H1 (cell line): ENCODE measurements around the gene JPT1. TPM values are rescaled to one million over a fixed set of nuclear protein-coding genes. Genes with fewer than 3 reads are reported as not detected.

Experiments
- CTCF ChIA-PET: fragments of 300-600 bp; sonication (Branson Sonifier 250); formaldehyde crosslinking; loops from one replicate; lab custom pipeline; 2021; ENCODE audit not compliant: partially characterized antibody; lab: Charles Lee
- POLR2A ChIA-PET: fragments of 300-600 bp; sonication (Branson Sonifier 250); formaldehyde crosslinking; loops from one replicate; lab custom pipeline; 2021; ENCODE audit warnings: inconsistent platforms; ENCODE audit not compliant: partially characterized antibody; lab: Charles Lee
- DNase-seq, 2 experiments: peaks; one replicate each; pipeline versions ENCODE4 v3.0.0 to v3.0.0-alpha.2; 2010 to 2022; ENCODE audit warnings: low spot score in 2 of 2, low read depth in 1 of 2, mixed read lengths in 1 of 2
- FAIRE-seq: peaks from 2 replicates; lab custom pipeline; 2011; peaks lifted over from hg19 to GRCh38; lab: Jason Lieb, UNC
- H2AFZ ChIP-seq: 2 replicates; pipeline ENCODE4 v1.8.1; 2012; ENCODE audit warnings: low read length, inconsistent platforms
- H2AK5ac ChIP-seq: 2 replicates; pipeline ENCODE4 v1.6.1; 2013; ENCODE audit warnings: low read depth, low read length
- H2BK120ac ChIP-seq: replicated peaks from 2 replicates; pipeline ENCODE3; 2013; ENCODE audit warnings: low read depth, low read length, inconsistent platforms
- H2BK12ac ChIP-seq: 2 replicates; pipeline ENCODE4 v1.6.1; 2013; ENCODE audit warnings: low read depth, low read length
- H2BK15ac ChIP-seq: 2 replicates; pipeline ENCODE4 v1.6.1; 2013; ENCODE audit warnings: low read length
- H2BK20ac ChIP-seq: 2 replicates; pipeline ENCODE4 v1.6.1; 2013; ENCODE audit warnings: low read length
- H2BK5ac ChIP-seq: 2 replicates; pipeline ENCODE4 v1.6.1; 2013; ENCODE audit warnings: low read depth, low read length
- H3K14ac ChIP-seq: 2 replicates; pipeline ENCODE4 v1.6.1; 2013; ENCODE audit warnings: inconsistent platforms; ENCODE audit not compliant: insufficient read length
- H3K18ac ChIP-seq: 2 replicates; pipeline ENCODE4 v1.6.1; 2013; ENCODE audit warnings: low read length; ENCODE audit errors: extremely low read depth
- H3K23ac ChIP-seq: 2 replicates; pipeline ENCODE4 v1.6.1; 2013; ENCODE audit warnings: inconsistent platforms; ENCODE audit not compliant: insufficient read length
- H3K23me2 ChIP-seq: 2 replicates; pipeline ENCODE4 v1.6.1; 2013; ENCODE audit warnings: low read depth, low read length
- H3K27ac ChIP-seq: 2 replicates; pipeline ENCODE4 v1.6.1; 2011; ENCODE audit warnings: low read depth, low read length, inconsistent platforms
- H3K27me3 ChIP-seq, 4 experiments: replicated peaks in 1 of 4; 1 replicate in 1 of 4; 2 replicates in 3 of 4; pipeline versions ENCODE4 v1.6.1 to v1.8.1; 2011 to 2013; ENCODE audit warnings: low read length in 3 of 4, mild to moderate bottlenecking in 3 of 4, inconsistent platforms in 2 of 4, mixed read lengths in 2 of 4, moderate library complexity in 1 of 4; ENCODE audit not compliant: control insufficient read depth in 3 of 4, insufficient read depth in 3 of 4; ENCODE audit errors: extremely low read depth in 1 of 4
- H3K36me3 ChIP-seq, 4 experiments: 2 replicates each; pipeline versions ENCODE4 v1.6.1 to v1.8.1; 2011 to 2013; ENCODE audit warnings: mild to moderate bottlenecking in 4 of 4, low read length in 3 of 4, moderate library complexity in 2 of 4, control low read depth in 1 of 4, inconsistent platforms in 1 of 4; ENCODE audit not compliant: insufficient read depth in 4 of 4, control insufficient read depth in 2 of 4
- H3K4ac ChIP-seq: replicated peaks from 2 replicates; pipeline ENCODE3; 2013; ENCODE audit warnings: low read length, low read depth, mixed read lengths, inconsistent platforms; ENCODE audit not compliant: insufficient read length
- H3K4me1 ChIP-seq, 4 experiments: replicated peaks in 1 of 4; 1 replicate in 1 of 4; 2 replicates in 3 of 4; pipeline versions ENCODE4 v1.6.1 to v1.8.1; 2011 to 2013; ENCODE audit warnings: low read length in 3 of 4, inconsistent platforms in 2 of 4, mixed read lengths in 1 of 4; ENCODE audit not compliant: insufficient read depth in 4 of 4, control insufficient read depth in 3 of 4
- H3K4me2 ChIP-seq, 2 experiments: 2 replicates each; pipeline versions ENCODE4 v1.6.1 to v1.8.1; 2011 to 2013; ENCODE audit warnings: low read depth in 2 of 2, low read length in 2 of 2, control low read depth in 1 of 2, inconsistent platforms in 1 of 2, mild to moderate bottlenecking in 1 of 2; ENCODE audit not compliant: insufficient read depth in 1 of 2
- H3K4me3 ChIP-seq, 4 experiments: fragments of 200-600, 300-600 bp in 1 of 4; sonication (generic), shearing (Covaris generic), sonication (Bioruptor Twin) in 1 of 4; 2 replicates each; pipeline versions ENCODE4 v1.5.1 to v1.8.1; 2011 to 2016; ENCODE audit warnings: low read length in 4 of 4, low read depth in 3 of 4, control low read depth in 2 of 4, inconsistent platforms in 2 of 4, mild to moderate bottlenecking in 2 of 4, mixed read lengths in 1 of 4, moderate library complexity in 1 of 4; ENCODE audit not compliant: insufficient read depth in 2 of 4; ENCODE audit errors: extremely low read depth in 1 of 4
- H3K56ac ChIP-seq: replicated peaks from 2 replicates; pipeline ENCODE3; 2013; ENCODE audit warnings: low read depth, mild to moderate bottlenecking, mixed read lengths, low read length, inconsistent platforms; ENCODE audit not compliant: insufficient read length
- H3K79me1 ChIP-seq: 2 replicates; pipeline ENCODE4 v1.6.1; 2013; ENCODE audit warnings: low read depth, low read length, control low read depth
- H3K79me2 ChIP-seq, 2 experiments: 2 replicates each; pipeline versions ENCODE4 v1.6.1 to v1.8.1; 2012 to 2013; ENCODE audit warnings: low read length in 2 of 2, mild to moderate bottlenecking in 2 of 2, inconsistent platforms in 1 of 2; ENCODE audit not compliant: insufficient read depth in 2 of 2, control insufficient read depth in 1 of 2
- H3K9ac ChIP-seq, 4 experiments: replicated peaks in 1 of 4; 1 replicate in 1 of 4; 2 replicates in 3 of 4; pipeline versions ENCODE4 v1.6.1 to v1.8.1; 2011 to 2013; ENCODE audit warnings: low read depth in 3 of 4, low read length in 3 of 4, control low read depth in 2 of 4, mild to moderate bottlenecking in 2 of 4, moderate library complexity in 2 of 4, inconsistent platforms in 1 of 4; ENCODE audit errors: extremely low read depth in 1 of 4
- H3K9me3 ChIP-seq, 2 experiments: 2 replicates each; pipeline versions ENCODE4 v1.6.1 to v1.8.1; 2012 to 2013; ENCODE audit warnings: mild to moderate bottlenecking in 2 of 2, moderate library complexity in 2 of 2, control low read depth in 1 of 2, inconsistent platforms in 1 of 2, low read depth in 1 of 2, low read length in 1 of 2, mixed read lengths in 1 of 2; ENCODE audit not compliant: insufficient read depth in 2 of 2
- H4K20me1 ChIP-seq, 2 experiments: replicated peaks in 1 of 2; 2 replicates each; pipeline versions ENCODE3 to v1.8.1; 2011 to 2013; ENCODE audit warnings: inconsistent platforms in 2 of 2, low read length in 2 of 2, mild to moderate bottlenecking in 1 of 2; ENCODE audit not compliant: insufficient read depth in 2 of 2, control insufficient read depth in 1 of 2
- H4K5ac ChIP-seq: 2 replicates; pipeline ENCODE4 v1.6.1; 2013; ENCODE audit warnings: low read length, low read depth, mixed read lengths, inconsistent platforms; ENCODE audit not compliant: insufficient read length
- H4K8ac ChIP-seq: 2 replicates; pipeline ENCODE4 v1.8.0; 2013; ENCODE audit warnings: mild to moderate bottlenecking, moderate library complexity, low read length, inconsistent platforms; ENCODE audit not compliant: insufficient read depth; ENCODE audit errors: extremely low read depth
- H4K91ac ChIP-seq: replicated peaks from 2 replicates; pipeline ENCODE3; 2013; ENCODE audit warnings: low read length, mixed read lengths, inconsistent platforms; ENCODE audit not compliant: insufficient read length
- GTF2F1 ChIP-seq: IDR thresholded peaks from 2 replicates; pipeline ENCODE4 v1.6.1; 2012; ENCODE audit warnings: low read depth, low read length, improper control_type of control experiment, borderline replicate concordance
- KDM5A ChIP-seq: fragments of 200-600 bp; IDR thresholded peaks from 2 replicates; pipeline ENCODE4 v1.7.1; 2012; ENCODE audit warnings: mild to moderate bottlenecking, low read length, inconsistent platforms, mixed read lengths
- NANOG ChIP-seq: IDR thresholded peaks from 2 replicates; pipeline ENCODE4 v1.6.1; 2011; ENCODE audit warnings: low read length, low read depth, mild to moderate bottlenecking, inconsistent platforms; ENCODE audit not compliant: insufficient read depth, poor library complexity, severe bottlenecking
- SIX5 ChIP-seq: IDR thresholded peaks from 2 replicates; pipeline ENCODE4 v1.6.1; 2011; ENCODE audit warnings: mild to moderate bottlenecking, low read depth, low read length
- TAF1 ChIP-seq: IDR thresholded peaks from 2 replicates; pipeline ENCODE4 v1.6.1; 2011; ENCODE audit warnings: mild to moderate bottlenecking, low read depth, low read length
- ZNF274 ChIP-seq: IDR thresholded peaks from 2 replicates; pipeline ENCODE4 v1.7.0; 2012; ENCODE audit warnings: low read length, borderline replicate concordance; ENCODE audit errors: extremely low read depth
- WGBS, 2 experiments: shearing (Covaris generic) in 1 of 2; methylation state at CpG; one replicate each; pipeline versions ENCODE4 v1.1.6 to v1.1.7; 2013 to 2015; ENCODE audit warnings: low lambda C conversion rate in 2 of 2, mixed read lengths in 2 of 2, inconsistent platforms in 1 of 2, low coverage in 1 of 2, missing lambda C conversion rate in 1 of 2; ENCODE audit not compliant: insufficient replicate concordance in 2 of 2, insufficient coverage in 1 of 2, insufficient read length in 1 of 2; ENCODE audit errors: extremely low coverage in 1 of 2, missing lambda C conversion rate in 1 of 2; 5-methylcytosine and 5-hydroxymethylcytosine counted together
- polyA plus RNA-seq, 7 experiments: library from polyadenylated mRNA; depleted of rRNA in 3 of 7; stranded (reverse) in 5 of 7; unstranded in 2 of 7; fragments of >200 nt in 5 of 7; fragments of 200-250 nt in 2 of 7; gene quantifications; 1 replicate in 5 of 7; 2 replicates in 1 of 7; 4 replicates in 1 of 7; pipeline versions ENCODE4 v1.2.1 to v1.2.3, GENCODE V29; 2011 to 2013; ENCODE audit warnings: missing spikeins in 2 of 7, mixed read lengths in 2 of 7
- total RNA-seq: library from RNA; stranded (reverse); fragmentation: NEBNext Ultra II Directional; extraction: Animal tissue kit (Norgen Biotek cat#: 25700); gene quantifications from 2 replicates; pipeline ENCODE4 v1.2.1, GENCODE V29; 2021

JPT1 gene
- total and polyA plus RNA-seq, 2 of the 8 experiments (the other 6 are each of a cell fraction or from before 2014, with no cell fraction given) = 154 to 369 TPM

DNA sequence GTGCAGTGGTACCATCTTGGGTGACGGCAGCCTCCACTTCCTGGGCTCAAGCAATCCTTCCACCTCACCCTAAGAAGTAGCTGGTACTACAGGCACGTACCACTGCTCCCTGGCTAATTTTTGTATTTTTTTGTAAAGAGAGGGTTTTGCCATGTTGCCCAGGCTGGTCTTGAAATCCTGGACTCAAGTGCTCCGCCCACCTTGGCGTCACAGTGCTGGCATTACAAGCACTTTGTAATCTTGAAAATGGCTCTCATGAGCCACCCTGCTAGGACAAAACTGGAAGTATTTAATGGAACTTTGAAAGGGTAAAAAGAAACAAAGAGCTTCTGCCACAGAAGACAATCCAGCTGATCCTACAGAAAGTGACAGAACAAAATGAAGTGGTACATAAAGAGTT, 19.2 kb upstream of the JPT1 start:
- Histone ChIP-seq H3K4me3 (no peak overlapping the region), H4K8ac (no peak overlapping the region), H3K9ac (no peak overlapping the region; a peak in 1 of 7 replicates), H2AFZ (no peak overlapping the region), H3K27ac (no peak overlapping the region; the same call in 1 of the 2 replicates), H4K5ac (no peak overlapping the region), H2BK12ac (no peak overlapping the region), H4K20me1 (peaks cover 12 to 15% of the 10 kb centered on the region in 2 experiments), H3K9me3 (no peaks in the 10 kb centered on the region), H2AK5ac (no peak overlapping the region), H3K23ac (no peak overlapping the region), H3K36me3 (peaks cover 25 to 86% (median 47%) of the 10 kb centered on the region in 4 experiments), H2BK120ac (no peak overlapping the region), H3K4me2 (no peak overlapping the region), H3K18ac (no peak overlapping the region), H3K4ac (no peak overlapping the region), H2BK15ac (no peak overlapping the region), H3K79me2 (peaks cover 0 to 73% of the 10 kb centered on the region in 2 experiments; a peak in 2 of 4 replicates), H3K27me3 (no peaks in the 10 kb centered on the region), H2BK20ac (no peak overlapping the region)
- ChIA-PET POLR2A (interaction anchor here (1.1 to 14.7 kb wide), 10 partner anchors 8 to 63 kb away, joined by 3 to 213 read pairs (median 9); partner anchors contain the start of genes ARMC7, JPT1, NT5C and SUMO2), CTCF (interaction anchor here (0.7 to 2.4 kb wide), 11 partner anchors 10 to 119 kb away, joined by 3 to 11 read pairs (median 3); no protein-coding TSS in a partner anchor)
- TF ChIP-seq KDM5A (no peak), NANOG (no peak), ZNF274 (no peak), SIX5 (no peak), TAF1 (no peak), GTF2F1 (no peak)
- TF ChIP-seq, all 59 proteins: peak for 0
- Histone ChIP-seq H3K79me1 (no peaks in the 10 kb centered on the region; the same call in 1 of the 2 replicates), H3K4me1 (no peaks in the 10 kb centered on the region; a peak in 1 of 7 replicates), H3K23me2 (no peaks in the 10 kb centered on the region), H2BK5ac (no peak overlapping the region), H3K56ac (no peak overlapping the region), H3K14ac (no peak overlapping the region), H4K91ac (no peak overlapping the region)
- WGBS, 2 experiments = 96% methylated on average over 4 of the region's 4 CpGs; no CpG with 5 or more reads in 1 of the 2 experiments
- DNase-seq (no peak), FAIRE-seq (no peak)
